Peyer's patch (tissue), 4 donors: Measurements from ENCODE around the gene SH2D3A.

Experiments used
- POLR2A ChIP-seq, 2 donors: fragments of 450-650 bp; IDR thresholded peaks; one replicate each; pipeline ENCODE4 v1.5.1; 2017; ENCODE audit warnings: antibody characterized with exemption in 2 of 2, mild to moderate bottlenecking in 2 of 2, moderate library complexity in 2 of 2
- TF ChIP-seq, protein P1 (sequence below), 6 experiments: fragments of 450-650 bp in 4 of 6; fragments of 200-600 bp in 2 of 6; sonication (generic) in 1 of 6; IDR thresholded peaks; one replicate each; pipeline ENCODE4 v1.5.1; 2017 to 2019; ENCODE audit warnings: antibody characterized with exemption in 6 of 6, mild to moderate bottlenecking in 3 of 6, moderate library complexity in 1 of 6

DNA sequence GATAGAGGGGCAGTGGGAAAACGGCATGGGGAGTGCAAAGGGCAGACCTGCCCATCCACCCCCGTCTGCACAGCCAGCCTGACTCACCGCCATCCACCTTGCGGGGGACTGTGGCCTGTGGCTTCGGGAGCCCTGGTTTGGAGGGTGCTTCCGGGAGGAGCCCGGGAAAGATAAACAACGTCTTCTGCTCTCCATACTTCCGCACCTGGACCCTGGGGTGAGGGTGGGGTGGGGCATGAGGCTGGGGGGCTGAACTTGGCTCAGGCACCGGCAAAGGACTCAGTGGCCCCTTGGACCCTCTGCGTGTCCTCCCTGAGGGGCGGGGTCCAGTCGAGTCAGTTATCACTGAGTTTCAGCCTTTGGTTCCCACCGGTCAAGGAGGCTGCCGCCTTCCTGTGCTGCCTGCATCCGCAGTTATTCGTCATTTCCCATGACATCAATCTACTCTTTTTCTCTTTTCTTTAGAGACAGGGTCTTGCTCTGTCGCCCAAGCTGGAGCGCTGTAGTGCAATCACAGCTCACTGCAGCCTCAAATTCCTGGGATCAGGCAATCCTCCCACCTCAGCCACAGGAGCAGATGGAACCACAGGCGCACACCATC lies 33.0 kb downstream of the SH2D3A start:
- no peak for TF ChIP-seq POLR2A (IDR thresholded peaks at IDR 0.05)
- TF ChIP-seq, protein P1, sequence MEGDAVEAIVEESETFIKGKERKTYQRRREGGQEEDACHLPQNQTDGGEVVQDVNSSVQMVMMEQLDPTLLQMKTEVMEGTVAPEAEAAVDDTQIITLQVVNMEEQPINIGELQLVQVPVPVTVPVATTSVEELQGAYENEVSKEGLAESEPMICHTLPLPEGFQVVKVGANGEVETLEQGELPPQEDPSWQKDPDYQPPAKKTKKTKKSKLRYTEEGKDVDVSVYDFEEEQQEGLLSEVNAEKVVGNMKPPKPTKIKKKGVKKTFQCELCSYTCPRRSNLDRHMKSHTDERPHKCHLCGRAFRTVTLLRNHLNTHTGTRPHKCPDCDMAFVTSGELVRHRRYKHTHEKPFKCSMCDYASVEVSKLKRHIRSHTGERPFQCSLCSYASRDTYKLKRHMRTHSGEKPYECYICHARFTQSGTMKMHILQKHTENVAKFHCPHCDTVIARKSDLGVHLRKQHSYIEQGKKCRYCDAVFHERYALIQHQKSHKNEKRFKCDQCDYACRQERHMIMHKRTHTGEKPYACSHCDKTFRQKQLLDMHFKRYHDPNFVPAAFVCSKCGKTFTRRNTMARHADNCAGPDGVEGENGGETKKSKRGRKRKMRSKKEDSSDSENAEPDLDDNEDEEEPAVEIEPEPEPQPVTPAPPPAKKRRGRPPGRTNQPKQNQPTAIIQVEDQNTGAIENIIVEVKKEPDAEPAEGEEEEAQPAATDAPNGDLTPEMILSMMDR (IDR thresholded peaks at IDR 0.05): no peak
